Testis (tissue), 3 donors: ENCODE data around the gene CAMTA1. TPM values are rescaled to one million over a fixed set of nuclear protein-coding genes. Genes with fewer than 3 reads are reported as not detected.

ENCODE experiments used
- DNase-seq: peaks from one replicate; pipeline ENCODE4 v3.0.0-alpha.2; 2019
- H3K27ac ChIP-seq, 2 donors: fragments of 200-600 bp; sonication (generic); one replicate each; pipeline ENCODE4 v1.5.1; 2019
- H3K27me3 ChIP-seq: fragments of 200-600 bp; sonication (generic); one replicate; pipeline ENCODE4 v1.5.1; 2019
- H3K36me3 ChIP-seq: fragments of 200-600 bp; sonication (generic); one replicate; pipeline ENCODE4 v1.5.1; 2017; ENCODE audit warnings: low read depth; ENCODE audit errors: missing control alignments
- H3K4me1 ChIP-seq: fragments of 200-600 bp; sonication (generic); one replicate; pipeline ENCODE4 v1.5.1; 2019
- H3K4me3 ChIP-seq, 2 donors: fragments of 200-600 bp; sonication (generic); one replicate each; pipeline ENCODE4 v1.5.1; 2017 to 2019
- H3K9me3 ChIP-seq: fragments of 200-600 bp; sonication (generic); one replicate; pipeline ENCODE4 v1.5.1; 2017
- POLR2A ChIP-seq: fragments of 450-650 bp; IDR thresholded peaks from one replicate; pipeline ENCODE4 v1.6.1; 2017; ENCODE audit warnings: antibody characterized with exemption, mild to moderate bottlenecking, moderate library complexity
- WGBS, 2 donors: methylation state at CpG; one replicate each; pipeline ENCODE4 v1.1.5; 2018; 5-methylcytosine and 5-hydroxymethylcytosine counted together
- intact Hi-C: fragments of 100-400 bp; cut with DNase I; formaldehyde crosslinking; loops from one replicate; pipeline ENCODE4 v1.15.1; 2023; ENCODE audit warnings: low total_unique reads
- polyA plus RNA-seq: library from polyadenylated mRNA; stranded (reverse); fragments of 350-450 nt; fragmentation: Illumina TruSeq; extraction: RNeasy Lipid Tissue Mini Kit (QIAGEN cat#74804); gene quantifications from one replicate; pipeline ENCODE4 v1.2.3, GENCODE V29; 2014; ENCODE audit warnings: low read depth, low replicate concordance; ENCODE audit not compliant: insufficient read depth
- total RNA-seq, 2 donors: library from RNA; depleted of rRNA; stranded (reverse); fragments of >200 nt; gene quantifications; one replicate each; pipeline ENCODE4 v1.2.3, GENCODE V29; 2016
- TF ChIP-seq, protein P1 (sequence below), 3 experiments: fragments of 450-650 bp in 2 of 3; fragments of 200-600 bp in 1 of 3; sonication (generic) in 1 of 3; IDR thresholded peaks; one replicate each; pipeline ENCODE4 v1.5.1; 2016 to 2019; ENCODE audit warnings: antibody characterized with exemption in 3 of 3, mild to moderate bottlenecking in 2 of 3, moderate library complexity in 1 of 3

CAMTA1 gene
- total and polyA plus RNA-seq, 3 donors from 2014 or later = 116 to 158 (median 119) TPM

GRCh38 chr1:7258589-7259135 is 473.4 kb downstream of the CAMTA1 start:
- Histone ChIP-seq H3K4me1 (no peaks in the 10 kb centered on the region), H3K27me3 (no peaks in the 10 kb centered on the region), H3K36me3 (no peaks in the 10 kb centered on the region), H3K9me3 (no peaks in the 10 kb centered on the region), H3K27ac (no peak overlapping the region), H3K4me3 (no peak overlapping the region)
- intact Hi-C loops = no loop called here
- no peak for DNase-seq
- 71 to 83% methylated on average over 14 to 19 of the region's 19 CpGs for whole genome bisulfite sequencing, 2 donors
- TF ChIP-seq POLR2A = no peak
- TF ChIP-seq, protein P1, sequence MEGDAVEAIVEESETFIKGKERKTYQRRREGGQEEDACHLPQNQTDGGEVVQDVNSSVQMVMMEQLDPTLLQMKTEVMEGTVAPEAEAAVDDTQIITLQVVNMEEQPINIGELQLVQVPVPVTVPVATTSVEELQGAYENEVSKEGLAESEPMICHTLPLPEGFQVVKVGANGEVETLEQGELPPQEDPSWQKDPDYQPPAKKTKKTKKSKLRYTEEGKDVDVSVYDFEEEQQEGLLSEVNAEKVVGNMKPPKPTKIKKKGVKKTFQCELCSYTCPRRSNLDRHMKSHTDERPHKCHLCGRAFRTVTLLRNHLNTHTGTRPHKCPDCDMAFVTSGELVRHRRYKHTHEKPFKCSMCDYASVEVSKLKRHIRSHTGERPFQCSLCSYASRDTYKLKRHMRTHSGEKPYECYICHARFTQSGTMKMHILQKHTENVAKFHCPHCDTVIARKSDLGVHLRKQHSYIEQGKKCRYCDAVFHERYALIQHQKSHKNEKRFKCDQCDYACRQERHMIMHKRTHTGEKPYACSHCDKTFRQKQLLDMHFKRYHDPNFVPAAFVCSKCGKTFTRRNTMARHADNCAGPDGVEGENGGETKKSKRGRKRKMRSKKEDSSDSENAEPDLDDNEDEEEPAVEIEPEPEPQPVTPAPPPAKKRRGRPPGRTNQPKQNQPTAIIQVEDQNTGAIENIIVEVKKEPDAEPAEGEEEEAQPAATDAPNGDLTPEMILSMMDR (IDR thresholded peaks at IDR 0.05) = no peak

DNA sequence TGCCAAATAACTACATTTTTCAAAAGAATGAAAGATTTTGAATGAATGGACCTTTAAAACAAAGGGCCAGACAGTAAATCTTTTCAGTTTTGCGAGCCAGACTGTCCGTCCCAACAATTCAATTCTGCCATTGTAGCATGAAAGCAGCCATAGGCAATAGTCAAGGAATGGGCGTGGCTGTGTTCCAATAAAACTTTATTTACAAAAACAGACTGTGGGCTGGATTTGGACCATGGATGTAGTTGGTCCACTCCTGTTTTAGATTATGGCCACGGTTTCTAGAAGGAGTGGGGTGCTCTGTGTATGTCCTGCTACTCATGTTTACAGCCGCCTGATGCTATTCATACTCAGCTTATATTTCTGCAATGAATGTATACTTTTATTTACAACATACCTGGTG is 474.7 kb downstream of the CAMTA1 start:
- DNase-seq = no peak
- Histone ChIP-seq H3K27me3 (no peaks in the 10 kb centered on the region), H3K4me1 (no peaks in the 10 kb centered on the region), H3K4me3 (no peak overlapping the region), H3K27ac (no peak overlapping the region), H3K9me3 (no peaks in the 10 kb centered on the region), H3K36me3 (no peaks in the 10 kb centered on the region)
- 75 to 91% methylated on average over 5 of the region's 5 CpGs for WGBS, 2 donors
- TF ChIP-seq, protein P1 (IDR thresholded peaks at IDR 0.05) = no peak
- no peak for TF ChIP-seq POLR2A
- intact Hi-C loops = no loop called here

DNA sequence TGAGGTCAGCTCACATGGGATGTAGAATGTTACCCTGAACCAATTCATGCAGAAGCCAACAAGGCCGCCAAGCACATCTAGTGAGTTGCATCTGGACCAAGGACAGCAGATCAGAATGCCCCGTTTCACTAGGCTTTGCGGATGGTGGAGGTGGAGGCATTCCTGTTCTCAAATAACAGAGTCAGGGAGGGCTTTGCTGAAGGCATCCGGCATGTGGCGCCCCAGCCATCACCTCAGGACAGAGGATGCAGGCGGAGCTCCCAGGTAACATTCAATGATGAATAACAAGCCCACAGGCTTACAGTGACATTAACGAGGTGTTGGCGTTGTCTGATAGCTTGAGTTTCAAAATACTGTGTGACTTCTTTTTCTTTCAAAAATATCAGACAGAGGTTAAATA is 476.2 kb downstream of the CAMTA1 start:
- 88 to 89% methylated on average over 7 to 8 of the region's 8 CpGs for WGBS, 2 donors
- Histone ChIP-seq H3K4me1 (no peaks in the 10 kb centered on the region), H3K27me3 (no peaks in the 10 kb centered on the region), H3K4me3 (no peak overlapping the region), H3K27ac (no peak overlapping the region), H3K9me3 (no peaks in the 10 kb centered on the region), H3K36me3 (no peaks in the 10 kb centered on the region)
- TF ChIP-seq, protein P1 (IDR thresholded peaks at IDR 0.05) = no peak
- TF ChIP-seq POLR2A = no peak
- intact Hi-C loops = no loop called here
- no peak for DNase-seq

- no peak overlapping the region for H3K4me3 ChIP-seq
- TF ChIP-seq, protein P1 (IDR thresholded peaks at IDR 0.05) = no peak
- no peak for TF ChIP-seq POLR2A
- H3K4me1 ChIP-seq = no peaks in the 10 kb centered on the region
- H3K36me3 ChIP-seq = no peaks in the 10 kb centered on the region
- no peak for DNase-seq
- H3K27ac ChIP-seq = no peak overlapping the region
- intact Hi-C loops = no loop called here
- 75 to 86% methylated on average over 6 of the region's 6 CpGs for WGBS, 2 donors
- H3K27me3 ChIP-seq = no peaks in the 10 kb centered on the region
- H3K9me3 ChIP-seq = no peaks in the 10 kb centered on the region
Measured at GRCh38 chr1:7262611-7263010, 477.4 kb downstream of the CAMTA1 start.
